ENCODE results near the gene SPCS2. TPM values are rescaled to one million over a fixed set of nuclear protein-coding genes. Genes with fewer than 3 reads are reported as not detected.

SPCS2 gene
- total RNA-seq, 1 donor from 2014 or later: 133 TPM

- Mint-ChIP-seq H3K4me3 (ENCODE audit: unreplicated experiment) (no peak overlapping the region), H3K27ac (ENCODE audit: unreplicated experiment) (no peak overlapping the region), H3K4me1 (ENCODE audit: low read depth) (no peaks in the 10 kb centered on the region), H3K36me3 (ENCODE audit: low read depth) (peaks cover 1% of the 10 kb centered on the region), H3K27me3 (ENCODE audit: low read depth) (peaks cover 15% of the 10 kb centered on the region), H3K9me3 (ENCODE audit: low read depth) (no peaks in the 10 kb centered on the region)
- no peak for TF ChIP-seq CTCF (IDR thresholded peaks at IDR 0.05)
- no peak for DNase-seq (ENCODE audit: low spot score)
Observed at GRCh38 chr11:75025561-75025960, 76.5 kb downstream of the SPCS2 start.

- Mint-ChIP-seq H3K4me3 (ENCODE audit: unreplicated experiment) (no peak overlapping the region), H3K27me3 (ENCODE audit: low read depth) (peaks cover 15% of the 10 kb centered on the region), H3K36me3 (ENCODE audit: low read depth) (peaks cover 1% of the 10 kb centered on the region), H3K27ac (ENCODE audit: unreplicated experiment) (no peak overlapping the region), H3K9me3 (ENCODE audit: low read depth) (no peaks in the 10 kb centered on the region), H3K4me1 (ENCODE audit: low read depth) (peaks cover 8% of the 10 kb centered on the region)
- no peak for DNase-seq (ENCODE audit: low spot score)
- no peak for TF ChIP-seq CTCF (IDR thresholded peaks at IDR 0.05)
Observed at GRCh38 chr11:75028321-75028720, 79.3 kb downstream of the SPCS2 start.

Other genes with a start within 250 kb of the SPCS2 start
- not detected in 3 replicates for gene CHRDL2, start 217.8 kb upstream of the SPCS2 start, total RNA-seq
- gene RNF169, start 200.4 kb upstream of the SPCS2 start, total RNA-seq: 11.8 to 13.2 TPM (median 13.1 TPM) in 3 replicates
- gene XRRA1, start 175 bp upstream of the SPCS2 start, total RNA-seq: 8.0 to 13.2 TPM (median 8.1 TPM) in 3 replicates
- gene NEU3, start 39.7 kb downstream of the SPCS2 start, total RNA-seq: 9.4 to 14.1 TPM (median 9.6 TPM) in 3 replicates
- gene OR2AT4, start 147.6 kb downstream of the SPCS2 start, total RNA-seq: not detected in 3 replicates
- 6.0 to 19.5 TPM (median 19.2 TPM) in 3 replicates for gene SLCO2B1, start 201.8 kb downstream of the SPCS2 start, total RNA-seq